ENCODE results near the gene SAMD13.

The SAMD13 gene

DNA sequence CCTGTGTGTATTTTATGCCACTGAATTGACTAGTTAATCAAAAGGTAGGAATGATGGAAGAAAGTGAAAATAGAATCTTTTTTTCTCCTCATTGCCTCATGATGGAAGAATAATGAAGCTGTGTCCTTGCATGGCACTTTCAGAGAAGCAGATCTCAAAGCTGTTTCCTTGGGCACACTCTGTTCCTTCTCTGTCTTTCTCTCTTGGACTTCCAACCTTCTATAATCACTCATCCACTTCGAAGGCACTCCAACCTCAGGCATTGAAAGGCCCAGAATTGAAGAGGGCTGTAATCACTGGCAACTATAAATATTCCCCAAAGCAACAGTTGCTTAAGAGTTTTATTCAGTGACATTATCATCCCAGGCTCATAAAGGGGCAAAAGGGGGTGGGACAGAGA lies 65.7 kb downstream of the SAMD13 start:
- TF ChIP-seq, protein P1, sequence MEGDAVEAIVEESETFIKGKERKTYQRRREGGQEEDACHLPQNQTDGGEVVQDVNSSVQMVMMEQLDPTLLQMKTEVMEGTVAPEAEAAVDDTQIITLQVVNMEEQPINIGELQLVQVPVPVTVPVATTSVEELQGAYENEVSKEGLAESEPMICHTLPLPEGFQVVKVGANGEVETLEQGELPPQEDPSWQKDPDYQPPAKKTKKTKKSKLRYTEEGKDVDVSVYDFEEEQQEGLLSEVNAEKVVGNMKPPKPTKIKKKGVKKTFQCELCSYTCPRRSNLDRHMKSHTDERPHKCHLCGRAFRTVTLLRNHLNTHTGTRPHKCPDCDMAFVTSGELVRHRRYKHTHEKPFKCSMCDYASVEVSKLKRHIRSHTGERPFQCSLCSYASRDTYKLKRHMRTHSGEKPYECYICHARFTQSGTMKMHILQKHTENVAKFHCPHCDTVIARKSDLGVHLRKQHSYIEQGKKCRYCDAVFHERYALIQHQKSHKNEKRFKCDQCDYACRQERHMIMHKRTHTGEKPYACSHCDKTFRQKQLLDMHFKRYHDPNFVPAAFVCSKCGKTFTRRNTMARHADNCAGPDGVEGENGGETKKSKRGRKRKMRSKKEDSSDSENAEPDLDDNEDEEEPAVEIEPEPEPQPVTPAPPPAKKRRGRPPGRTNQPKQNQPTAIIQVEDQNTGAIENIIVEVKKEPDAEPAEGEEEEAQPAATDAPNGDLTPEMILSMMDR (IDR thresholded peaks at IDR 0.05; ENCODE audit: low read depth, low read length, poor library complexity, severe bottlenecking), result no peak
- TF ChIP-seq EZH2phosphoT487 (IDR thresholded peaks at IDR 0.05; ENCODE audit: borderline replicate concordance, low read length), result no peak
- Histone ChIP-seq H3K4me2 (ENCODE audit: low read length) (no peak overlapping the region), H3F3A (ENCODE audit: control insufficient read depth, insufficient read depth) (no peaks in the 10 kb centered on the region), H3K79me2 (ENCODE audit: control insufficient read depth, low read length) (no peaks in the 10 kb centered on the region), H3K27me3 (ENCODE audit: control insufficient read depth, low read length) (no peaks in the 10 kb centered on the region), H3K4me1 (ENCODE audit: control insufficient read depth, low read length) (peaks cover 6% of the 10 kb centered on the region; the same call in 1 of the 2 replicates), H3K27ac (ENCODE audit: low read depth, low read length) (no peak overlapping the region), H4K20me1 (ENCODE audit: control insufficient read depth, insufficient read depth, low read depth, low read length) (no peaks in the 10 kb centered on the region), H3K4me3 (ENCODE audit: low read length) (no peak overlapping the region), H3K36me3 (ENCODE audit: control insufficient read depth, low read length) (no peaks in the 10 kb centered on the region), H3K9me2 (replicated peaks; ENCODE audit: control insufficient read depth, low read length) (no peaks in the 10 kb centered on the region), H3K9me3 (ENCODE audit: control insufficient read depth, insufficient read depth, low read length) (no peaks in the 10 kb centered on the region)

DNA sequence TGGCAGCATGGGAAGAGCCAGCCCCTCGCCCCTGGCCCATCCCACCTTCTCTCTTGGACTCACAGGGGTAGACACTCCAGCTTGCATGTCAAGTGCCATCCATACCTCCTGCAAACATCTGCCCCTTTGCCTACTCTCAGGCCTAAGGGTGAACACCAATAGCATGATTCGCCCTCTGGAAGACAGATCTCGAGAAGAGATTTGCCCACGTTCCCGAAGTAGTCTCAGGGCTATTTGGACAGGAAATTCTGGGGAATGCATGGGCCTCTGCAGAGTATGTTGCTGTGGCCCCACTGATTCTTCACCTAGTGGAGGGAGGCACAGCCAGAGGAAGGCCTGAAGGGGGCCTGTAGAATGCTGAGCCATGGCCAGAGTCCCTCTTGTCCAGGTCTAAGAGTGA lies 66.9 kb downstream of the SAMD13 start:
- Histone ChIP-seq H3K4me3 (ENCODE audit: low read length) (no peak overlapping the region), H3K27ac (ENCODE audit: low read depth, low read length) (no peak overlapping the region), H3K27me3 (ENCODE audit: control insufficient read depth, low read length) (no peaks in the 10 kb centered on the region), H3K4me2 (ENCODE audit: low read length) (no peak overlapping the region), H3K79me2 (ENCODE audit: control insufficient read depth, low read length) (no peaks in the 10 kb centered on the region), H4K20me1 (ENCODE audit: control insufficient read depth, insufficient read depth, low read depth, low read length) (no peaks in the 10 kb centered on the region), H3K36me3 (ENCODE audit: control insufficient read depth, low read length) (no peaks in the 10 kb centered on the region), H3K9me2 (replicated peaks; ENCODE audit: control insufficient read depth, low read length) (no peaks in the 10 kb centered on the region), H3F3A (ENCODE audit: control insufficient read depth, insufficient read depth) (no peaks in the 10 kb centered on the region), H3K9me3 (ENCODE audit: control insufficient read depth, insufficient read depth, low read length) (no peaks in the 10 kb centered on the region), H3K4me1 (ENCODE audit: control insufficient read depth, low read length) (peaks cover 6% of the 10 kb centered on the region; the same call in 1 of the 2 replicates)
- TF ChIP-seq, protein P1 (IDR thresholded peaks at IDR 0.05; ENCODE audit: low read depth, low read length, poor library complexity, severe bottlenecking), result no peak

DNA sequence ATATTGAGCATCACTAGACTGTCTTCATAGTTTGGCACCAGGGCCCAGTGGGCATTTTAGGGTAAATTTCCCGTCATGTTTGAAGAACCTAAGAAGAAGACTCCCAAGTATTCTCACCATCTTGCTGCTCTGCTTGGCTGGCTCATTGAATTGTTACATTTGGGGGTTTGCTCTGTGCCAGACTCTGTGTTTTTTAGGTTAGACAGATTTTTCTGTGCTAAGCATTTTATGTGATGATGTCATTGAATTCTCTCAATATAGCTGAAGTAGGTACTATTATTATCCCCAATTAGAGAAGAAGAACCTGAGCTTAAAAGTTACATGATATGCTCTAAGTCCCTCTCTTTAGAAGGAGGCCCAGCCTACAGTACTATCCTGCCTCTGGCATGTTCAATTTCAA lies 68.8 kb downstream of the SAMD13 start:
- Histone ChIP-seq H3K27ac (ENCODE audit: low read depth, low read length) (no peak overlapping the region), H3K4me3 (ENCODE audit: low read length) (no peak overlapping the region), H3F3A (ENCODE audit: control insufficient read depth, insufficient read depth) (no peaks in the 10 kb centered on the region), H4K20me1 (ENCODE audit: control insufficient read depth, insufficient read depth, low read depth, low read length) (no peaks in the 10 kb centered on the region), H3K4me2 (ENCODE audit: low read length) (no peak overlapping the region), H3K36me3 (ENCODE audit: control insufficient read depth, low read length) (no peaks in the 10 kb centered on the region), H3K9me2 (replicated peaks; ENCODE audit: control insufficient read depth, low read length) (no peaks in the 10 kb centered on the region), H3K27me3 (ENCODE audit: control insufficient read depth, low read length) (no peaks in the 10 kb centered on the region), H3K79me2 (ENCODE audit: control insufficient read depth, low read length) (no peaks in the 10 kb centered on the region), H3K4me1 (ENCODE audit: control insufficient read depth, low read length) (peaks cover 6% of the 10 kb centered on the region; the same call in 1 of the 2 replicates), H3K9me3 (ENCODE audit: control insufficient read depth, insufficient read depth, low read length) (no peaks in the 10 kb centered on the region)
- TF ChIP-seq, protein P1 (IDR thresholded peaks at IDR 0.05; ENCODE audit: low read depth, low read length, poor library complexity, severe bottlenecking), result no peak
- TF ChIP-seq EZH2phosphoT487 (IDR thresholded peaks at IDR 0.05; ENCODE audit: borderline replicate concordance, low read length), result no peak
